Sciatic nerve (tissue), 2 donors: ENCODE data around the gene NMRK2. TPM values are rescaled to one million over a fixed set of nuclear protein-coding genes. Genes with fewer than 3 reads are reported as not detected.
A peak's percentile ranks its signal among the peaks of the same experiment; 100 is the strongest.
"Not testable (repeated sequence)": the region's sequence is repeated elsewhere in the genome, so short reads cannot be mapped to it uniquely, and the experiment has no call there.

Experiments used
- ATAC-seq: fragments of 200-7000 bp; cut with Tn5 transposase; one replicate; pipeline ENCODE4 v1.9.1; 2020; ENCODE audit warnings: mild to moderate bottlenecking, moderate library complexity
- DNase-seq: peaks from one replicate; pipeline ENCODE4 v3.0.0-alpha.2; 2020; ENCODE audit warnings: low spot score
- intact Hi-C: fragments of 100-400 bp; cut with DNase I; formaldehyde crosslinking; loops from one replicate; pipeline ENCODE4 v1.14.2; 2022
- total RNA-seq: library from RNA; stranded (reverse); fragmentation: NEBNext Ultra II Directional; extraction: Animal tissue kit (Norgen Biotek cat#: 25700); gene quantifications from one replicate; pipeline ENCODE4 v1.2.1, GENCODE V29; 2021
- donor health status: DM: no; HTN: no; CAD: no.
- donor health status: DM: no; HTN: no; CAD: no.

NMRK2 gene
- total RNA-seq, 1 donor from 2014 or later = not detected

DNA sequence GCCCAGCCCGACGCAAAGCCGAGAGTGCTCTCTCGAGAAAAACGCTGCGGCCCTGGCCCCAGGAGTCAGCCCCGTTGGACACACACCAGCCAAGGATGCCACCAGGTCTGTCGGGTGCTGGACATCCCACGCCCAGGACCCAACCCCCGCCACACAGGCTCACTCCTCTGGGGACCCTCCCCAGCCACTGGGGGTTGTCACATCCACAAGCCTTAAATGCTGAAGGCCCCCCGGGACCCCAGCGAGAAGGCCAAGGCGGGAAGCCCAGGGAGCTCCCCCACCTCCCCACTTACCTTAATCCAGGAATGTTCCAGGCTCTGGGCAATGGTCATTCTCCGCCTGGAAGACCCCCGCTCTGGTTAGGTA lies 26.9 kb downstream of the NMRK2 start:
- DNase-seq = no peak
- intact Hi-C loops = no loop called here
- no peak for ATAC-seq

DNA sequence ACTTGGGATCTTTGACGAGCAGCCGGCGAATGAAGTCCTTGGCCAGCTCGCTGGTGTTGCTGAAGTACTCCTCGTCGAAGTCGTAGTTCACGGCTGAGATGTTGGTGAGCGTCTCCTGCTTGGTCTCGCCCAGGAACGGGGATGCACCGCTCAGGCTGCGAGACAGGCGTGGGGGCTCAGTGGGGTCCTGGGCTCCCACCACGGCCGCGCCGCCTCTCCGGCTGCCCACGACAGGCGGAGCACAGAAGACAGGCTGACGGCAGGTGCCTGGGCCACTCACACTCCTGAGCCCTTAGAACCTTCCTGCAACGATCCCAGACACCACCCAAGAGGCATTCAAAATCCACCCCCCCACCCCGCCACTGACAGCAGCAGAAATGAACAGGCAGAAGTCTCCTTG lies 28.1 kb downstream of the NMRK2 start:
- intact Hi-C loops = no loop called here
- DNase-seq = no peak

DNA sequence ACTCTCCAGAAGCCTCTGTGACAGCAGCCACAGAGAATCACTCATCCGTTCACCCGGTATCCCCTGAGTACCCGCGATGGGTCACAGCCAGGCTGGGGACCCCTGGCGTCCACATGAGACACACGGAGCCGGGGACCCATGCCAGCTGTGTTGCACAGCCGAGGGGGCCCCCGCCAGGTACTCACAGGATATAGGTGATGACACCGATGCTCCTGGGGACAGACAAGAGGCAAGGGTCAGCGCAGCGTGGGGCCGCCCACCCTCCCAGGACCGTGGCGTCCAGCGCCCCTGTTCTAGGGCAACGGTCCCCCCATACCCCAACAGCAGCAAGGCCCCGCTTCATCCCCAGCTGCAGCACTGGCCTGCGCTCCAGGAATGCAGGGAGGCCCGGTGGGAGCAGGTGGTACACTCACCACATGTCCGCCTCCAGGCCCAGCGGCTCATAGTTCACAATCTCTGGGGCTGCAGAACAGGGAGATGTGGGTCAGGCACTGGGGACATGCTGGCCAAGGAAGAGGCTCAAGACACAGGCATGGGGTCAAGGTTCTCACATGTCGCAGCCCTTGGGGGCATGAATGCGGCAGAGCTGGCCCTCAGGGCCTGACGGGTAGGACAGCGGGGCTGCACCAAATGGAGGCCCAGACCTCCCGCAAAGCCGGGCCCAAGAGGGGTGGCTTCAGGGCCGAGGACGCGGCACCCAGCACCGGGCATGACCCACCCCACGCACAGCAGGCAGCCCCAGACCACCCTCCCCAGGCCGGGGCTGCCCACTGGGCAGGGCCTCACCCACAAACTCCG lies 30.8 kb downstream of the NMRK2 start:
- intact Hi-C loops = no loop called here
- DNase-seq (no peak), ATAC-seq (no peak)

More for the DNA sequence above, 28.1 kb downstream of the NMRK2 start:
- ATAC-seq = no peak

DNA sequence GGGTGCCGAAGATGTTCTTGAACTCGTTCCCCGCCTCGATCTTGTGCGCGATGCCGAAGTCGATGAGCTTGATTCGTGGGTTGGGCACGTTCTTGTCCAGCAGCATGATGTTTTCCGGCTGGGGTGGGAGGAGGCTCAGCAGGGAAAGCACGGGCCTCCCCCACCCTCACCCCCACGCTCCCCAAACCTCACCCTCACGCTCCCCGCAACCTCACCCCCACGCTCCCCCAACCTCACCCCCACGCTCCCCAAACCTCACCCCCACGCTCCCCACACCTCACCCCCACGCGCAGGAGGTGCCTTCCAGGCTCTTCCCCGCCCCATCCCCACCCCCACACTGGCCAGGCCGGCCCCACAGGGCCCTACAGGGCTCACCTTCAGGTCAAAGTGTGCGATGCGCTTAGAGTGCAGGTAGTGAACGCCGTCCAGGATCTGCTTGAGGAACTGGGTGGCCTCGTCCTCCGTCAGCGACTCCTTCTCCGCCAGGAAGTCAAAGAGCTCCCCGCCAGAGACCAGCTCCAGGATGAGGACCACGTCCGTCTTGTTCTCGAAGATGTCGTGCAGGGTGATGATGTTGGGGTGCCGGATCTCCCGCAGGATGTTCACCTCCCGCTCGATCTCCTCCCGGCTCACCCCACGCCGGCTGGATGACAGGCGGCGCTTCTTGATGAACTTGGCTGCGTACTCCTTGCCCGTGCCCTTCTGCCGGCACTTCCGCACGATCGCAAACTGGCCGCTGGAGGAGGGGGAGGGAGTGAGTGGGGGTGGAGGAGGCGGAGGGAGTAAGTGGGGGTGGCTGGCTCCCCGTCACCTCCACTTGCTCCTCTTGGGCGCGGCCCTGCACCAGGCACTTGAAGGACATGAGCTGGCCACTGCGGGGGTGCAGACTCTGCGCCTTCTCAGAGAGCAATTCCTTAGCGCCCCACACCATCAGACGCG lies 31.7 kb downstream of the NMRK2 start:
- ATAC-seq = no peak
- no peak for DNase-seq
- intact Hi-C loops = no loop called here

DNA sequence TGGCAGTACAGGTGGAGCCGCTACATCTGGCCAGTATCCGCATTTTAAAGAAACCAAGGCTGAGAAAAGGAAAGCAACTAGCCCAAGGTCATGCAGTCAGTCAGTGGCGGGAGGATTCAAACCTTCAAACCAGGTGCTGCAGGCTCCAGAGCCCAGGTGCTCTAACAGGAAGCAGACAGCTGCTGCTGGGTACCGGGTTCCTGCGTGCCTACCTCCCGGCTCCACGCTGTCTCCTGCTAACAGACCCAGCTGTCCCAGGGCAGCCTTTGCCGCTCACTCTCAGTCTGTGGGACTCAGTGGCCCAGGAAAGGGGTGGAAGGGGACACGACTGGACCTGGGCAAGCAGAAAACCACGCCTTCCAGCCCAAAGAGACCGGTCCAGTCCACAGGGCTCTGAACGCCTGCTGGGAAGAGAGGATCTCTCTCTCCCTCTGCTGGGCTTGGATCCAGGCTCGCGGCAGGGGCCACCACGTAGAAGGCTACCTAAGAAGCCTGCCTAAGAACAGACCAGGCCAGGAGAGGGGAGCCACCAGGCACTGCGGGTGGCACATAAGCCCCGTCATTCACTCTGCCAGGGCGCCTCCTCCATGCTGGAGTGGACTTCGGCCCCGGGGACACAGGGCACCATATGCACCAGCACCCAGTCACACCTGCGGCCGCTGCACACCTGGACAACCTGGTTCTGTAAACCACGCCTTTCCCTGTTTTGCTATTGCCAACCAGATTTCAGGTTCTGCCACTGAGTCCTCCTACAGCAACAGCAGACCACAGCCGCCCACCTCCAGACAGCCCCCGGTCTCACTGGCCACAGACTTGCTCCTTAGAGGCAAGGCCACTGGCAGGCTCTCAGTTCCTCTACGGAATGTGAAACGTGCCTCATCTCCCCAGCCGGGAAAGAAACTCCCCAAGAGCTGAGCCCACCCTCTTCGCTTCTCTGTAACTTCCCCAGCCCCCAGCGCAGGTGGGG lies 33.5 kb downstream of the NMRK2 start:
- ATAC-seq = no peak
- intact Hi-C loops = no loop called here
- DNase-seq = no peak

DNA sequence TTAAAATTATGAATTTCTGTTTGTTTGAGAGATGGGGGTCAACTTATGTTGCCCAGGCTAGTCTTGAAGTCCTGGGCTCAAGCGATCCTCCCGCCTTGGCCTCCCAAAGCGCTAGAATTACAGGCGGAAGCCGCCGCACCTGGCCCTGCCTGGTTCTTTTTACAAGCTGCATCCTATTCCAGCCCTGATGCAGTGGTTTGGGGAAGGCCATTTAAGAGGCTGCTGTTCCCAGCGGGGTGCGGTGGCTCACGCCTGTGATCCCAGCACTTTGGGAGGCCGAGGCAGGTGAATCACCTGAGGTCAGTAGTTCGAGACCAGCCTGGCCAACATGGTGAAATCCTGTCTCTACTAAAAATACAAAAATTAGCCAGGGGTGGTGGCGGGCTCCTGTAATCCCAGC lies 35.1 kb downstream of the NMRK2 start:
- DNase-seq, intact Hi-C loops, ATAC-seq: not testable (repeated sequence)

DNA sequence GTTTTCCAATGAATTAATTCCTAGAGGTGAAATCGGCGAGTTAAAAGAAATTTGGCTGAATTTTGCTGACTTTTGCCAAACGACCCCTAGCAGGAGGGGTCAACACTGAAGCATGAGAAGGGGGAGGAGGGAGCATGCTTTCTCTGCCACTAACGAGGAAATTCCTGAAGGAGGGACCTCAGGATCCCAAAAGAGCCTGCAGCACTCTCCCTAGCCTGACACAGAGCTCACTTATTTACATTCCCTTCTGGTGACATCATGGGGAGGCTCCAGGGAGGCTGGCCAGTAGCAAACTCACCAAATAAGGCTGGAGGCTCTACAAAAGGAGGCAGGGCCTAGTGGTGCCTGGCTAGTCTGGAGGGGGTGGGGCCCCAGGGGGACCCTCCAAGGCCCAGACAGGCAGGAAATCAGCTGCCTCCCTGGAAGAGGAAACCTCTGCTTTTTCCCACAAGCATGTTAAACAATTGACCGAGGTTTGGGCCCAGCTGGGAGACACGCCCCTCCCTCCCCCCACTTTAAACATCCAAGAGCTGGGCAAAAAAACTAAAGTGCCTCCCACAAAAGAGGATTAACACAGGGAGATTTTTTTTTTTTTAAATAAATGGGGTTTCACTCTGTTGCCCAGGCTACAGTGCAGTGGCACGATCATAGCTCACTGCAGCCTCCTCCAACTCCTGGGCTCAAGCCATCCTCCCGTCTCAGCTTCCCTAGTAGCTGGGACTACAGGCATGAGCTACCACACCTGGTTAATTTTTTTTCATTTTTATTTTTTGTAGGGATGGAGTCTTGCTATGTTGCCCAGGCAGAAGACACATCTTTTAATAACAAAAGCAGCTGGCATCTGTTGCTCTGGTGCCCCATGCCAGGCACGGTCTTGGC lies 35.9 kb downstream of the NMRK2 start:
- intact Hi-C loops = no loop called here
- ATAC-seq (peak; percentile 91), DNase-seq (peak; percentile 87)

DNA sequence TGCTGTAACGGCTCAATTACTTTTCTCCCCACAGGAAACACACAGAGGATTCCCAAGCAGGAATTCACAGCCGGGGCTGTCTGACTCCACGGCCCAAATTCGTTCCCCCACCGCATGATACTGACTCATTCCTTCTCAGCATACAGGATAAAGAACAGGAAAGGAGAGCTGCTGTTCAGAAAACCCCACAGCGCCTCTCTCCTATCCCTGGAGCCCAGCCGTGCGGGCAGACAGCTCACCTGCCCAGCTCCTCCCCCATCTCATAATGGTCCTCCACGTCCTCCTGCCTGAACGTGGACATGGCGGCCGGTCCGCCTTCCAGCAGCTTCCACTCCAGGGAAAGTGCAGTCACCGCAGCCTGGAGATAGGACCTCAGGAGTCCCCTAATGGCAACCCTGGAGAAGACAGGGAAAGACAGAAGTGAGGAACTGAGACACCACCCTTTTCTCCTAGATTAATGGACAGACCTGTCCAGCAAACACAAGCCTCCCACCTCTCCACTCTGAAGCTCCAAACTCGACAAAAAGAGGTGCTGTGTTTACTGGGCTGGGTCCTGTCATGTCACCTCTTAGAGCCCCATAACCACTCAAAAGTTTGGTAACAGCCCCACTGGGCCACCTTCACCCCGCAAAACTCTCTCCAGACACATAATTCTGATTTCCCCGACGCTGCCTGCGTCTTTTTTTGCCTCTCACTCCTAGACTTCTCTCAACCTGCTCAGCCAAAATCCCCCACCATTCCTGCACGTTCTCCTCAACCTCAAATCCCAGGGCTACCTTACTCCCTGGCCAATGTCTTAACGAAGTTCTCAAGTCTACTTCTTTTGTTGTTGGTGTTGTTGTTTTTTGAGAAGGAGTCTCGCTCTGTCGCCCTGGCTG lies 36.8 kb downstream of the NMRK2 start:
- intact Hi-C loops = no loop called here
- no peak for ATAC-seq
- DNase-seq = no peak

DNA sequence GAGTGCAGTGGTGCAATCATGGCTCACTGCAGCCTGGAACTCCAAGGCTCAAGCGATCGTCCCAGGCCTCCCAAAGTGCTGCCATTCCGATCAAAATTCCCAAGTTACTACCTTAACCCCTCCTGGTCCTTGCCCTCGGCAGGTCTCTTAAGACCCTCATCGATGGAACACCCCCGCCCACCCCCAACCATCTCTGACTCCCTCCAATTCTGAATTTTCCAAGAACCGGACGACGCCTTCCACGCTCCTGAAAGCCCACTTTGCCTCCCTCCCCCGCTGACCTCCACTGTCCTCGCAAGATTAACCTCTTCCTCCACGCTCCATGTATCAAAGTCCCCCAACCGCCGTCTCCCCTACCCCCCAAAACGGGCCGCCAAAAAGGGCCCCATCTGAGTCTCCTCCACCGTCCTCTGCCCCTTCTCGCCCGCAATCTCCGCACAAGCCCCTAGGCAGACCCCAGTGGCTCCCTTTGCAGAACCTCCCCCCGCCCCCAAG lies 37.5 kb downstream of the NMRK2 start:
- ATAC-seq = no peak
- intact Hi-C loops = no loop called here
- DNase-seq = no peak

DNA sequence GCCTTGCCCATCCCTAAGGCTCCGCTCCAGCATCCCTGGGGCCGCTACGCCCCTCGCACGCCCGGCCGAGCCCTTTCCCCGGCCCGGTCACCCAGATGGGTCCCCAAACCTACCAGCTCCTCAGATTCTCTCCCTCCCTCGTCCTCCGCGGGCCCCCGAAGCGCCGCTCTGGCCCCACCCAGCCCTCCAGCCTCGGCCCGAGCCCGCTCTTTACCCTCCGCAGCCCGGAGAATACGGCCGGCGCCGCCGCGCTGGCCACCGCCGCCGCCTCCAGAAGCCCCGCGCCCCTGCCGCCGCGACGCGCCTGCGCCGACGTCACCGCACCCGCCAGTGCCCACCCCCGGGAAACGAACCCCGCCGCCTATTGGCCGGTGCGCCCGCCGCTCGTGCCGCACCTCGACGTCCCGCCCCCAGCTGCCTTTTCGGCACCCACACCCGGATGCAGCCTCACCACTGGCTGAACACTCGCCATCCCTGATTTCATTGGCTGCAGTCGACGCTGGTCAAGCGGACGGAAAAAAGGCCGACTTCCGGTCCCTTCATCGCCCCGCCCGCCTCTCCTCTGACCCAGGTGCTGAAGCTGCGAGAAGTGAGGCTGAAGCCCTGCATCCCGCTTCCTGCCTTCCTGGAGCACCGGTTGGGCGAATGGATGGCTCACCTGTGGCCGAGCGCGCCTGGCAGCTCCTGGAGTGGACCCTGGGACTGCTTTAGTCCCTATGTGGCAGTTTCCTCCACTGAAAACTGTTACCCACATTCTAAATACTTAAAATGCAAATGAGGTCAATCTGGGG lies 38.1 kb downstream of the NMRK2 start, which contains the start of gene DAPK3:
Gene DAPK3, minus strand, starts transcription at position 292 of the 791 bp plus-strand sequence. CDS start 1,364 bp downstream, outside the sequence.
- ATAC-seq (peak; percentile 94), DNase-seq (peak; percentile 98)
- intact Hi-C loops = no loop called here

DNA sequence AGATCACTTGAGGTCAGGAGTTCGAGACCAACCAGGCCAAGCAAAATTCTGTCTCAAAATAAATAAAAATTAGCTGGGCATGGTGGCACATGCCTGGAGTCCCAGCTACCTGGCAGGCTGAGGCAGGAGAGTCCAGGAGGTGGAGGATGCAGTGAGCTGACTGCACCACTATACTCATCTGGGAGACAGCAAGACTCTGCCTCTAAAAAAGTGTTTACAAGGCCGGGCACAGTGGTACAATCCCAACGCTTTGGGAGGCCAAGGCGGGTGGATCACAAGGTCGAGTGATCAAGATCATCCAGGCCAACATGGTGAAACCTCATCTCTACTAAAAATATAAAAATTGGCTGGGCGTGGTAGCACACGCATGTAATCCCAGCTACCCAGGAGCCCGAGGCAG lies 42.3 kb downstream of the NMRK2 start:
- no peak for DNase-seq
- ATAC-seq = no peak
- intact Hi-C loops = no loop called here

DNA sequence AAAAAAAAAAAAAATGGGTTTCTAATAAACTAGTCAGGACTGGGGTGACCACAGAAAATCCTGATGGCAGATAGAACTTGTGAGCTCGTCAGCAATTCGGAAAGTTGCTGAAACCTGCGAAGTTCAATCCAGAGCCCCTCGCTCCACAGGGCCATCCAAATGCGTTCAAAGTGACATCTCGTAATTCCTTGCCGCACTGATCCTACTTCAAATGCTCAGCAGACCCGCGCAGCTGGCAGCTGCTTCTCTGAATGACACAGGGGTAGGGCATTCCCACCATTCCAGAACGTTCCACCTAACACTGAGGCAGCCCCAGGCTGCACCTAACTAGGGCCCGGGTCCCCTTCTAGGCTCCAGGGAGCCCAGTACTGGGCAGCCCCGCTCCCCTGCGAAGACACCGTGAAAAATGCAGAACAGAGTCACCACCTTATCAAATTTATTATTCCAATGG lies 42.8 kb downstream of the NMRK2 start:
- intact Hi-C loops = no loop called here
- DNase-seq (no peak), ATAC-seq (no peak)

DNA sequence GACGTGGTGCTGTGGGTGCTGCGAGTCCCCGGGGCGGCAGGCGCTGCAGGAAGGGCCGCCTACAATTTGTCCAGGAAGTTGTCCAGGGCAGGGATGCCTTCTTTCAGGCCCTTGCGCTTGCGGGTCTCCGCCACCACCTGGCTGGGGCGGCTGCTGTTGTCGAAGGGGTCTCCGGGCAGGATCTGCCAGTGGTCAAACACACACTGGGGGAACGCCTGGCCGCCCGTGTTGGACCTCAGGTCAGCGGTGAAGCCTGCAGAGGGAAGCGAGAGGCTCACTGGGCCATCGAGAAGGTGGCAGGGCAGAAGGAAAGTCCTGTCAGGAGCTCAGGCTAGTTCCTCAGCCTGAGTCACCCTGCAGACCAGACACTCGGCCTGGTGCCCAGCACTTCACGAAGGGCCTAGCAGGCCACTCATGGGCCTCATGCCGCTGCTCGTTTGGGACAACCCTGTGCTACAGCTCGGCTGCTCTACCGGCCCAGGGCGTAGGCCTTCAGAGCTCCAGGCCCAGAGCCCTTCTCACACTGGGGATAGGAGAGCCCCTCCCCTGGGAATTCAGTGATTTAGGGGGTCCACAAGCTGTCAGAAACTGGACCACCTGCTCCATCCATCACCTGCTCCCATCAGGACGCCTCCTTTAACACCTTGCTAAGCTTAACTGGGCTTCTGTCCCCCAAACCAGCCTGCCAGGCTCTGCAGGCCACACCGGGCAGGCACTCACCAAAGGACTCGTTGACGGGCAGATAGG lies 43.8 kb downstream of the NMRK2 start:
- ATAC-seq = no peak
- DNase-seq = no peak
- intact Hi-C loops = no loop called here

DNA sequence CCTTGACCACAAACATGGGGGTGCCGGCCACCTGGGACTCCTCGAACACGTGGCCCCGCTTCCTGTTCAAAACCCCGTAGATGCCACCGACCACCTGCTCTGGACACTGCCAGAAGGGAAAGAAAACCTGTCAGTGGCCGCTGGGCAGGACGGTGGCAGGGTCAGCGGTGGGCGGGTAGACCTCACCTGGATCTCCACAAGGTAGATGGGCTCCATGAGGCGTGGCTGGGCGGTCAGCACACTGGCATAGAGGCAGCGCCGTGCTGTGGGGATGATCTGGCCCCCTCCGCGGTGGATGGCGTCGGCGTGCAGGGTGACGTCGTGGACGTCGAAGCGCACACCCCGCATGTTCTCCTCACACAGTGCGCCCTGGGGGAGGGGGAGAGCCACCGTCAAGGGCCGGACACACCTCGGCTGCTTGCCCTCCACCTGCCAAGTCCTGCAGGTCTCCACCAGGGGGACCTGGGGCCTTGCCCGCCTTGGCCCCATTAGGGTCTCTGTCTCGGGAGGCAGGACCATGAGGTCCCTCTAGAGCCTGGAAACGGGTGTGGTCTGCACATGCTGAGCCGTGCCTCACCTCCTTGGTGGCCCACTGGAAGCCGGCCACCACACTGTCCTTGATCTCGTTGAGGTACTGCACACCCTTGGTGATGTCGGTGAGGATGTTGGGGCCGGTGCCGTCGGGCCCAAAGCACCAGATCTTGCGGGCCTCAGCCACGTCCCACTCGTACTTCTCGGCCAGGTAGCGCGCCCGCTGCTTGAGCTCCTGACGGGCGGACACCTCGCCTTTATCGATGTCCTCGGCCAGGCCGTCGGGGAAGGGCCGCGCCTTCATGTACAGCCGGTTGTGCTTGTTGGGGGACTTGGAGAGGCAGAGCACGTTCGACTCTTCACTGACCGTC lies 44.6 kb downstream of the NMRK2 start:
- DNase-seq (no peak), ATAC-seq (peak; percentile 9)
- intact Hi-C loops = no loop called here
